IgD-negative memory B cell (primary cell): ENCODE measurements around the gene GLYR1. TPM values are rescaled to one million over a fixed set of nuclear protein-coding genes. Genes with fewer than 3 reads are reported as not detected.
A peak's percentile ranks its signal among the peaks of the same experiment; 100 is the strongest.

Source experiments
- H3K27ac Mint-ChIP-seq, 3 donors: one replicate each; pipeline ENCODE4 v1.8.0; 2020 to 2022; ENCODE audit warnings: mild to moderate bottlenecking in 3 of 3, mixed read lengths in 3 of 3, moderate library complexity in 1 of 3
- H3K27me3 Mint-ChIP-seq: one replicate; pipeline ENCODE4 v1.8.0; 2021; ENCODE audit warnings: mixed read lengths
- H3K36me3 Mint-ChIP-seq: one replicate; pipeline ENCODE4 v1.8.0; 2020; ENCODE audit warnings: mild to moderate bottlenecking, mixed read lengths
- H3K4me1 Mint-ChIP-seq, 3 donors: one replicate each; pipeline ENCODE4 v1.8.0; 2020 to 2022; ENCODE audit warnings: mixed read lengths in 3 of 3, mild to moderate bottlenecking in 1 of 3
- H3K4me3 Mint-ChIP-seq, 4 donors: one replicate each; pipeline ENCODE4 v1.8.0; 2020 to 2022; ENCODE audit warnings: mild to moderate bottlenecking in 4 of 4, mixed read lengths in 4 of 4, moderate library complexity in 3 of 4
- H3K9me3 Mint-ChIP-seq, 3 donors: one replicate each; pipeline ENCODE4 v1.8.0; 2020 to 2021; ENCODE audit warnings: mixed read lengths in 3 of 3, mild to moderate bottlenecking in 1 of 3
- polyA plus RNA-seq: library from polyadenylated mRNA; unstranded; fragments of 300-500 nt; fragmentation: Illumina TruSeq; gene quantifications from one replicate; pipeline ENCODE4 v1.2.3, GENCODE V29; 2021

Gene GLYR1
- polyA plus RNA-seq, 1 donor from 2014 or later = 44.2 TPM

- peak overlapping the region; percentile 48 to 96 (median 88) for H3K27ac Mint-ChIP-seq
- H3K9me3 Mint-ChIP-seq = no peaks in the 10 kb centered on the region
- no peaks in the 10 kb centered on the region for H3K27me3 Mint-ChIP-seq
- H3K4me3 Mint-ChIP-seq = peak overlapping the region; percentile 92 to 98 (median 94)
- H3K36me3 Mint-ChIP-seq = no peaks in the 10 kb centered on the region
- peaks cover 15 to 24% (median 16%) of the 10 kb centered on the region in 3 donors for H3K4me1 Mint-ChIP-seq
Measured at GRCh38 chr16:4767872-4768548, 79.1 kb downstream of the GLYR1 start.

GRCh38 chr16:4766875-4767628 lies 80.0 kb downstream of the GLYR1 start, which contains the start of gene ZNF500:
Gene ZNF500, minus strand, starts transcription at chr16:4767162. Its CDS starts 1,184 bp downstream, at chr16:4765978.
- Mint-ChIP-seq H3K4me3 (peak within 1 kb of the TSS; percentile 92 to 98 (median 94)), H3K9me3 (no peaks in the 10 kb centered on the region), H3K4me1 (peaks cover 15 to 24% (median 18%) of the 10 kb centered on the region in 3 donors), H3K27ac (peak within 1 kb of the TSS; percentile 48 to 96 (median 88)), H3K36me3 (no peaks in the 10 kb centered on the region), H3K27me3 (no peaks in the 10 kb centered on the region)

DNA sequence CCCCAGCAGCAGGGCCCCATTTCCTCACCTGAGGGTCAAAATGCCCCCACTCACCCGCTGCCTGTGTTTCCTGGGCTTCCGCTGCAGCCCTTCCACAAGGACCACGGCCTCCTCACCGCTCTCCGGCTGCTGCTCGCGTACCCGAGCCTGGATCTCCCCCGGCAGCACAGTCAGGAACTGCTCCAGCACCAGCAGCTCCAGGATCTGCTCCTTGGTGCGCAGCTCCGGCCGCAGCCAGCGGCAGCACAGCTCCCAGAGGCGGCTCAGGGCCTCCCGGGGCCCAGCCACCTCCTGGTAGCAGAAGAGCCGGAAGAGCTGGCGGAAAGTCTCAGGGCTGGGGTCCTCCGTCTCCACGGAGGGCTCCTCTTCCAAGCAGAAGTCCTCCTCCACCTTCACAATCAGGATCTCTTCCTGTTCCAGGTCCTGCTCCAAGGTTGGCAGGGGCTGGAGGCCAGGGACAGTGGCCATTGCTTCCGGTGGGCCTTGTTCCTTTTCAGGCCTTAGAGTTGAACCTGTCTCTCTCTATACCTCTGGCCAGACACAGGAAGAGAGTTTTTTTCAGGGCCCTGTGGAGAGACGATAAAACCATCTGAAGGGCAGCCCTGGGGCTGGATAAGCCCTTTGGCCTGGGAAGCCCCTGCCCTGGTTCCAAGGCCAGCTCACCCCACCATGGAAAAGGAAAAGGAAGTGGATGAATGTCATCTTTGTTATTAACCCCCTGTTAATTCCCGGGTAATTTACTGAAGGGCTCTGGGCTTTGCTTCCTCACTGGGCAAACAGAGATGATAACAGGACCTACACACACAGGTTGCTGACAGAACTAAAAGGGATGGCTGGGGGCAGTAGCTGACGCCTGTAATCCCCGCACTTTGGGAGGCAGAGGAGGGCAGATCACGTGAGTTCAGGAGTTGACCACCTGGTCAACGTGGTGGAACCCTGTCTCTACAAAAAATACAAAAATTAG lies 81.3 kb downstream of the GLYR1 start:
- Mint-ChIP-seq H3K4me1 (peaks cover 15 to 24% (median 18%) of the 10 kb centered on the region in 3 donors), H3K27ac (peak overlapping the region; percentile 62 to 70 (median 67)), H3K27me3 (no peaks in the 10 kb centered on the region), H3K4me3 (peak overlapping the region; percentile 80 to 98 (median 90)), H3K9me3 (no peaks in the 10 kb centered on the region), H3K36me3 (no peaks in the 10 kb centered on the region)

GRCh38 chr16:4763791-4764190 lies 83.3 kb downstream of the GLYR1 start:
- H3K9me3 Mint-ChIP-seq = no peaks in the 10 kb centered on the region
- peaks cover 15 to 18% (median 16%) of the 10 kb centered on the region in 3 donors for H3K4me1 Mint-ChIP-seq
- peak overlapping the region in 2 of 4 donors; percentile 8 to 76 for H3K4me3 Mint-ChIP-seq

GRCh38 chr16:4762205-4762604 lies 84.9 kb downstream of the GLYR1 start:
- no peaks in the 10 kb centered on the region for H3K9me3 Mint-ChIP-seq
- H3K4me3 Mint-ChIP-seq = no peak overlapping the region
- peaks cover 3 to 12% (median 8%) of the 10 kb centered on the region in 3 donors for H3K4me1 Mint-ChIP-seq
- no peaks in the 10 kb centered on the region for H3K27me3 Mint-ChIP-seq
- H3K27ac Mint-ChIP-seq = no peak overlapping the region
- H3K36me3 Mint-ChIP-seq = peaks cover 3% of the 10 kb centered on the region

More at GRCh38 chr16:4763791-4764190, 83.3 kb downstream of the GLYR1 start:
- Mint-ChIP-seq H3K27me3 (no peaks in the 10 kb centered on the region), H3K27ac (no peak overlapping the region), H3K36me3 (peaks cover 2% of the 10 kb centered on the region)

- no peaks in the 10 kb centered on the region for H3K9me3 Mint-ChIP-seq
- H3K27me3 Mint-ChIP-seq = no peaks in the 10 kb centered on the region
- H3K36me3 Mint-ChIP-seq = peaks cover 7% of the 10 kb centered on the region
- H3K27ac Mint-ChIP-seq = peak overlapping the region in 1 of 3 donors; percentile 38
- H3K4me1 Mint-ChIP-seq = peaks cover 0 to 9% (median 0%) of the 10 kb centered on the region in 3 donors
- no peak overlapping the region for H3K4me3 Mint-ChIP-seq
Measured at GRCh38 chr16:4760221-4760910, 86.7 kb downstream of the GLYR1 start.

DNA sequence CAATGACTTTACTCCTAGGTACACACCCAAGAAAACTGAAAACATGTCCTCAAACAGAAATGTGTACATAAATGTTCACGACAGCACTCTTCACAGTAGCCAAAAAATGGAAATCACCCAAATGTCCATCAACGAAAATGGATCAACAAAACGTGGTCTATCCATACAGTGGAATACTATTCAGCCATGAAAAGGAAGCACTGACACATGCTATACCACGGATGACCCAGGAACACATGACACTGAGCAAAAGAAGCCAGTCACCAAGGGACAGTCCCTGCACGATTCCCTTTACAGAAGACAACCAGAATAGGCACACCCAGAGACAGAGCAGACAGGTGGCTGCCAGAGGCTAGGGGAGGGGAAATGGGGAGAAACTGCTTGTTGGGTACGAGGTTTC lies 91.4 kb downstream of the GLYR1 start:
- Mint-ChIP-seq H3K9me3 (no peaks in the 10 kb centered on the region), H3K36me3 (peaks cover 7% of the 10 kb centered on the region), H3K4me1 (peaks cover 0 to 2% (median 0%) of the 10 kb centered on the region in 3 donors), H3K4me3 (no peak overlapping the region), H3K27ac (no peak overlapping the region), H3K27me3 (no peaks in the 10 kb centered on the region)

DNA sequence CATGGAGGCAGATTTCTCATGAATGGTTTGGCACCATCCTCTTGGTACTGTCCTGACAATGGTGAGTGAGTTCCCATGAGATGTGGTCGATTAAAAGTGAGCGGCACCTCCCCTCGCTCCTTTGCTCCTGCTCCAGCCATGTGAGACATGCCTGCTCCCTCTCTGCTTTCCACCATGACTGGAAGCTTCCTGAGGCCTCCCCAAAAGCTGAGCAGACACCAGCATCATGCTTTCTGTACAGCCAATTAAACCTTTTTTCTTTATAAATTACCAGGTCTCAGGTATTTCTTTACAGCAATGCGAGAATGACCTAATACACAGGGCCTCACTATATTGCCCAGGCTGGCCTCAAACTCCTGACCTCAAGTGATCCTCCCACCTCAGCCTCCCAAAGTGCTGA lies 92.2 kb downstream of the GLYR1 start:
- peaks cover 6% of the 10 kb centered on the region for H3K36me3 Mint-ChIP-seq
- H3K27ac Mint-ChIP-seq = no peak overlapping the region
- H3K4me1 Mint-ChIP-seq = peaks cover 0 to 2% (median 0%) of the 10 kb centered on the region in 3 donors

DNA sequence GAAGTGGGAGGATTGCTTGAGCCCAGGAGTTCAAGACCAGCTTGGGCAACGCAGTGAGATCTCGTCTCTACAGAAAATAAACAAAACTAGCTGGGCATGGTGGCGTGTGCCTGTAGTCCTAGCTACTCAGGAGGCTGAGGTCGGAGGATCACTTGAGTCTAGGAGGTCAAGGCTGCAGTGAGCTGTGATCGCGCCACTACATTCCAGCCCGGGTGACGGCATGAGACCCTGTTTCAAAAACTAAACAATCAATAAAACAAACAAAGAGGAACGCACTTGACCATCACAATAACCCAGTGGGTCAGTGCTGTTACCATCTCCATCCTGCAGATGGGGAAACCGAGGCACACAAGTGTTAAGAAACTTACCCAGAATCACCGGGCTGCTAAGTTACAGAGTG lies 93.9 kb downstream of the GLYR1 start:
- no peak overlapping the region for H3K27ac Mint-ChIP-seq
- peaks cover 0 to 2% (median 1%) of the 10 kb centered on the region in 3 donors for H3K4me1 Mint-ChIP-seq
- H3K27me3 Mint-ChIP-seq = no peaks in the 10 kb centered on the region
- no peaks in the 10 kb centered on the region for H3K9me3 Mint-ChIP-seq
- H3K36me3 Mint-ChIP-seq = peaks cover 4% of the 10 kb centered on the region
- no peak overlapping the region for H3K4me3 Mint-ChIP-seq

More for the DNA sequence above, 92.2 kb downstream of the GLYR1 start:
- Mint-ChIP-seq H3K4me3 (no peak overlapping the region), H3K9me3 (no peaks in the 10 kb centered on the region), H3K27me3 (no peaks in the 10 kb centered on the region)

Other genes with a start within 250 kb of the GLYR1 start
- 6.7 TPM for gene UBALD1, start 232.4 kb downstream of the GLYR1 start, polyA plus RNA-seq
- 8.5 TPM for gene MGRN1, start 222.5 kb downstream of the GLYR1 start, polyA plus RNA-seq
- 74.0 TPM for gene NUDT16L1, start 153.7 kb downstream of the GLYR1 start, polyA plus RNA-seq
- 5.3 TPM for gene ANKS3, start 113.0 kb downstream of the GLYR1 start, polyA plus RNA-seq
- 0.35 TPM for gene DNAAF8, start 112.8 kb downstream of the GLYR1 start, polyA plus RNA-seq
- 17.8 TPM for gene ZNF500, start 80.1 kb downstream of the GLYR1 start, polyA plus RNA-seq
- gene SEPTIN12, start 58.9 kb downstream of the GLYR1 start, polyA plus RNA-seq = not detected
- not detected for gene SMIM22, start 51.9 kb downstream of the GLYR1 start, polyA plus RNA-seq
- 4.0 TPM for gene ROGDI, start 44.7 kb downstream of the GLYR1 start, polyA plus RNA-seq
- gene UBN1, start 193 bp upstream of the GLYR1 start, polyA plus RNA-seq = 15.9 TPM
- gene PPL, start 89.9 kb upstream of the GLYR1 start, polyA plus RNA-seq = 0.55 TPM
- 0.03 TPM for gene SEC14L5, start 111.0 kb upstream of the GLYR1 start, polyA plus RNA-seq
- gene NAGPA, start 186.6 kb upstream of the GLYR1 start, polyA plus RNA-seq = 37.8 TPM
- gene C16orf89, start 218.7 kb upstream of the GLYR1 start, polyA plus RNA-seq = not detected
- 24.5 TPM for gene ALG1, start 224.6 kb upstream of the GLYR1 start, polyA plus RNA-seq